MM.1S (cell line): ENCODE data around the gene GABRB2.

Experiments used
- EZH2 ChIP-seq: fragments of 300-600 bp; sonication (generic); optimal IDR thresholded peaks from 2 replicates; pipeline ENCODE3; 2017; ENCODE audit warnings: low read depth, mild to moderate bottlenecking, antibody characterized with exemption, low read length, mixed read lengths
- TF ChIP-seq, protein P1 (sequence below): fragments of 300-600 bp; sonication (generic); IDR thresholded peaks from 2 replicates; pipeline ENCODE4 v1.5.1; 2016; ENCODE audit warnings: antibody characterized with exemption, low read length, mixed read lengths

DNA sequence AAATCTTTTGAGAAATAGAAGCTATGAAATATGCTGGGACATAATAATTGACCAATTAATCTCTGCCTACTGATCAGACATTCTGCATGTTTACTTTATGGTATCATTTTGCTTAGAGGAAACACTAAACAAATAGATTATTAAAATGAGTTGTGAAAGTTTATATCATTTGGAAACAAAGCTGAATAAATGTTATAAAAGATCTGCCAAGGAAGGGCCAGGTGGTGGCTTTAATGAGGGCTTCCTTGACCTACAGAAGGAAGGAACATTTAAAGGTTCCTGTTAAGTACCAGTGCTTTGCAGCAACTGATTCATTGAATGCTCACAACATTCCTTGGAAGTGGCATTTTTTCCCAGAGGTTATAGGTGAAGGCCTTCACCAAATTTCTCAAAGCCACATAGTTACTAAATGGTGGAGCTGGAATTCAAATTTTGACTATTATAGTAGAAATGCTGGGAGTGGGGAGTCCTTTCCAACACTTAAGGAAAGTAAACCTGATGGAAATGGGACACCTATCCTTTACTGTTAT is 250.7 kb downstream of the GABRB2 start:
- no peak for TF ChIP-seq EZH2
- TF ChIP-seq, protein P1, sequence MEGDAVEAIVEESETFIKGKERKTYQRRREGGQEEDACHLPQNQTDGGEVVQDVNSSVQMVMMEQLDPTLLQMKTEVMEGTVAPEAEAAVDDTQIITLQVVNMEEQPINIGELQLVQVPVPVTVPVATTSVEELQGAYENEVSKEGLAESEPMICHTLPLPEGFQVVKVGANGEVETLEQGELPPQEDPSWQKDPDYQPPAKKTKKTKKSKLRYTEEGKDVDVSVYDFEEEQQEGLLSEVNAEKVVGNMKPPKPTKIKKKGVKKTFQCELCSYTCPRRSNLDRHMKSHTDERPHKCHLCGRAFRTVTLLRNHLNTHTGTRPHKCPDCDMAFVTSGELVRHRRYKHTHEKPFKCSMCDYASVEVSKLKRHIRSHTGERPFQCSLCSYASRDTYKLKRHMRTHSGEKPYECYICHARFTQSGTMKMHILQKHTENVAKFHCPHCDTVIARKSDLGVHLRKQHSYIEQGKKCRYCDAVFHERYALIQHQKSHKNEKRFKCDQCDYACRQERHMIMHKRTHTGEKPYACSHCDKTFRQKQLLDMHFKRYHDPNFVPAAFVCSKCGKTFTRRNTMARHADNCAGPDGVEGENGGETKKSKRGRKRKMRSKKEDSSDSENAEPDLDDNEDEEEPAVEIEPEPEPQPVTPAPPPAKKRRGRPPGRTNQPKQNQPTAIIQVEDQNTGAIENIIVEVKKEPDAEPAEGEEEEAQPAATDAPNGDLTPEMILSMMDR = no peak
